GM10248 (cell line): Measurements from ENCODE around the gene DONSON.
"Not testable (repeated sequence)": the region's sequence is repeated elsewhere in the genome, so short reads cannot be mapped to it uniquely, and the experiment has no call there.

Experiments used
- CTCF ChIA-PET: fragments of 300-600 bp; sonication (Branson Sonifier 250); formaldehyde crosslinking; extraction: SDS; loops from one replicate; lab custom pipeline; 2021; ENCODE audit warnings: antibody characterized with exemption; lab: Yijun Ruan, JAX
- POLR2A ChIA-PET: fragments of 350-650 bp; sonication (Branson Sonifier 250); formaldehyde crosslinking; extraction: SDS; loops from one replicate; lab custom pipeline; 2020; ENCODE audit warnings: antibody characterized with exemption; lab: Yijun Ruan, JAX
- DNase-seq: peaks from one replicate; pipeline ENCODE4 v3.0.0; 2012; ENCODE audit errors: extremely low spot score
- TF ChIP-seq, protein P1 (sequence below): IDR thresholded peaks from 2 replicates; pipeline ENCODE4 v1.5.1; 2012; ENCODE audit warnings: mild to moderate bottlenecking, low read depth; ENCODE audit errors: extremely low read depth, missing control alignments, control extremely low read depth

DONSON gene

DNA sequence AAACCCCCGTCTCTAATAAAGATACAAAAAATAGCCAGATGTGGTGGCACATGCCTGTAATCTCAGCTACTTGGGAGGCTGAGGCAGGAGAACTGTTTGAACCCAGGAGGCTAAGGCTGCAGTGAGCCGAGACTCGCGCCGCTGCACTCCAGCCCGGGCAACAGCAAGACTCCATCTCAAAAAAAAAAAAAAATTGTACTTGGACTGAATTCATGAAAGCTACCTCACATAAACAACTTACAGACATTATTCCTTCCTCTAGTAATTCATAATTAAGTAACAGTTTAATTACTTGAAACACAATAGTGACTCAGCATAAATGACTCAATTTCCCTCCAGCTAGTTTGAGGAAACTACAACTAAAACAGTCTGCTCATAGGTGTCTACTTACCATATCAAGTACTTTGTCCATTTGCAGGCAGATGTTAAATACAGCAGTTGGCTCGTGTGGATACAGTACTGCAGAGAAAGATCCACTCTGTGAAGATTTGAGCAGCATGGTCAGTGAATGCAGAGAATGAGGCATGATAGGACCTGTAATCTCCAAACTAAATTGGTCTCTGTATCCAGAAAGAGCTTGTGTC is 9.4 kb downstream of the DONSON start:
- ChIA-PET POLR2A (no interaction called here), CTCF (interaction anchor here (0.7 kb wide), 2 partner anchors 9 to 26 kb away, joined by 3 read pairs; partner anchors contain the start of gene DONSON)
- TF ChIP-seq, protein P1, sequence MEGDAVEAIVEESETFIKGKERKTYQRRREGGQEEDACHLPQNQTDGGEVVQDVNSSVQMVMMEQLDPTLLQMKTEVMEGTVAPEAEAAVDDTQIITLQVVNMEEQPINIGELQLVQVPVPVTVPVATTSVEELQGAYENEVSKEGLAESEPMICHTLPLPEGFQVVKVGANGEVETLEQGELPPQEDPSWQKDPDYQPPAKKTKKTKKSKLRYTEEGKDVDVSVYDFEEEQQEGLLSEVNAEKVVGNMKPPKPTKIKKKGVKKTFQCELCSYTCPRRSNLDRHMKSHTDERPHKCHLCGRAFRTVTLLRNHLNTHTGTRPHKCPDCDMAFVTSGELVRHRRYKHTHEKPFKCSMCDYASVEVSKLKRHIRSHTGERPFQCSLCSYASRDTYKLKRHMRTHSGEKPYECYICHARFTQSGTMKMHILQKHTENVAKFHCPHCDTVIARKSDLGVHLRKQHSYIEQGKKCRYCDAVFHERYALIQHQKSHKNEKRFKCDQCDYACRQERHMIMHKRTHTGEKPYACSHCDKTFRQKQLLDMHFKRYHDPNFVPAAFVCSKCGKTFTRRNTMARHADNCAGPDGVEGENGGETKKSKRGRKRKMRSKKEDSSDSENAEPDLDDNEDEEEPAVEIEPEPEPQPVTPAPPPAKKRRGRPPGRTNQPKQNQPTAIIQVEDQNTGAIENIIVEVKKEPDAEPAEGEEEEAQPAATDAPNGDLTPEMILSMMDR = no peak
- no peak for DNase-seq

DNA sequence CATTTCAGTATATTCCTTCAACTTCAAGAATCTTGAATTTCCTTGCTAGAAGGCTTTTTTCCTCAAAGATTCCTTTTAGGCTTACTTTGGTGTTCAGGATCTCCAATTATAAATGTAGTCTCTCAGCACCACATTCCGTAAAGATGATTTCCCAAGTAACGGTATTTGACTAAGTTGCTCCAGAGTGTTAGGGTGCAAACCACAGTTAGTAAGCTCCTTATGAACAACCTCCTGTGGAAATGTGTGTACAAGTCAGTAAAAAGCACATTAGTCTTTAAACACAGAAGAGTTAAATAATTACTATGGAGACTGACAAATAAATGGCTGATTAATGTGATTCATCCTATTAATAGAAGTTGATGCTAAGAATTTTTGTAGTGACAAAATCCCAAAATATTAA is 10.3 kb downstream of the DONSON start:
- POLR2A ChIA-PET = no interaction called here
- CTCF ChIA-PET = interaction anchor here (0.7 to 1.1 kb wide), 2 partner anchors 13 to 28 kb away, joined by 4 to 8 read pairs; no protein-coding TSS in a partner anchor
- DNase-seq = no peak
- TF ChIP-seq, protein P1 = no peak

DNA sequence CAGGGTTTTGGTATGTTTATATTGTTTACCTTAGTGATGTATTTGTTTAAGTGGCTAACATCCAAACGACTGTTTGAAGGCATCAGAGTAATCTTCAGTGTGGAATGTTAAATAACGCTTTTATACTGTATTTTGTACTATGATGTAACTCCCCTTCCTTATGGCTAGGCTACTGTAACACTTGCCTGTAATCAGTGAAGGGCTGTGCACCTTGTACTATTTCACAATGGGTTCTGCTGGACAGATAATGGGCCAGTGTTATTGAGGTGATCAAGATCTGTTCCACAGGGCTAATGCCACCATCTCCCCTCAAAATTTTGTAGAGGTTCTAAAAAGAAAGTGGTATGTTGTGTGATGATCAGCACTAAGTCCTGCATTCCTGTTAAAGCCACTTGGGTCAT is 11.7 kb downstream of the DONSON start:
- CTCF ChIA-PET, DNase-seq, POLR2A ChIA-PET: not testable (repeated sequence)

DNA sequence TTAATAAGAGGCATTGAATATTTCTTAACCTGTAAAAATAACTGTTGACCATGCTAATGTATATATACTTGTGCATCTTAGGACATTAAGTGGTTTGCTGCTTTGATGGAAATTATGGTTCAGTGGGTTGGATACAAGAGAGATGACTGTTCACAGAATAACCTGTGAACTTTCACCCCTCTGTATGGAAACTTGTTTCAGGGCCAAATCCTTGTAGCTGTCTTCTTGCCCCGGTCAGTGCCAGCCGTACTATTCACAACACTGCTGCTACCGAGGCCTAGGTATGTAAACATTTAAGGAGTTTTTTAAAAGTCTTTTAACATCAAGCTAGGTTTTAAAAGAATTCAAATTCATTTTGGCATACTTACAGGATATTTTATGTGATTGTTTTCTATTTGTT is 16.1 kb downstream of the DONSON start:
- ChIA-PET POLR2A (no interaction called here), CTCF (interaction anchor here (3.4 kb wide), 1 partner anchor 16 kb away, joined by 9 read pairs; no protein-coding TSS in a partner anchor)
- TF ChIP-seq, protein P1 = no peak
- DNase-seq = no peak

DNA sequence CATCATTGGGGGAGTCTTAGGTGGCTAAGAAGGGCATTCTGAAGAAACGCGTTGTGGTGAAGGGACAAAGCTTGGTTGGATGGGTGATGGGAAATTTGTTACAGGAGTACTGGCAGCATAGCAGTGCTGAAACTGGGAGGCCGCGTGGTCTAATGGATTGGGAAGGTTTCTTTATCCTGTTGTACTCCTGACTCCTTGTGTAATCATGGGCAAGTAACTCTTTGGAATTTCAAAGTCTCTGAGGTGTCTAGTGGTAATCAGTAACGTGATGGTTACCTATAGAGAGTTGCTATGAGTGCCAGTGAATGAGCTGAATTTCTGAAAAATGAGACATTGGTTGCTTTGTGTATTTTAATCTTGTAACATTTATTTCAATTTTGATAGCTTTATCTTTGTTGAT is 18.5 kb downstream of the DONSON start:
- TF ChIP-seq, protein P1 = no peak

DNA sequence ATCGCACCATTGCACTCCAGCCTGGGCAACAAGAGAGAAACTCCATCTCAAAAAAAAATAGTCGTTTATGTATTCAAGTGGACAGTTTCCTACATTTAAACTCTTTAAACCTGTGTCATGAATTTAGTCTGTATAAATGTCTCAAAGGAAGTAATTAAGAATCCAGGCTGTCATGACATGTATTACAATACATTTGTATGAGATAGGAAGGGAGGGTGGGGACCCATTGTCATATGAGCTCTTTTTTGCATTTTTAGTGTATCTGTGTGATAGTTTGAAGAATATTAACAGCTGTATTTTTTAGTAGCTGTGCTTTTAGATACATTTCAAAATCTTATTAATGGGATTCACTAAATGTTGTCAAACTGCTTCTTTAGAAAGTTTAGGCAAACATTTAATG is 20.0 kb downstream of the DONSON start:
- DNase-seq = no peak
- CTCF ChIA-PET = interaction anchor here (0.9 to 1.3 kb wide), 2 partner anchors 11 to 24 kb away, joined by 3 to 4 read pairs; no protein-coding TSS in a partner anchor
- POLR2A ChIA-PET = no interaction called here
- TF ChIP-seq, protein P1 = no peak

More for the DNA sequence above, 18.5 kb downstream of the DONSON start:
- no peak for DNase-seq
- CTCF ChIA-PET = interaction anchor here (0.8 to 3.4 kb wide), 6 partner anchors 10 to 36 kb away, joined by 3 to 9 read pairs (median 5); partner anchors contain the start of gene DONSON
- POLR2A ChIA-PET = interaction anchor here (0.5 kb wide), 1 partner anchor 51 kb away, joined by 3 read pairs; no protein-coding TSS in a partner anchor

DNA sequence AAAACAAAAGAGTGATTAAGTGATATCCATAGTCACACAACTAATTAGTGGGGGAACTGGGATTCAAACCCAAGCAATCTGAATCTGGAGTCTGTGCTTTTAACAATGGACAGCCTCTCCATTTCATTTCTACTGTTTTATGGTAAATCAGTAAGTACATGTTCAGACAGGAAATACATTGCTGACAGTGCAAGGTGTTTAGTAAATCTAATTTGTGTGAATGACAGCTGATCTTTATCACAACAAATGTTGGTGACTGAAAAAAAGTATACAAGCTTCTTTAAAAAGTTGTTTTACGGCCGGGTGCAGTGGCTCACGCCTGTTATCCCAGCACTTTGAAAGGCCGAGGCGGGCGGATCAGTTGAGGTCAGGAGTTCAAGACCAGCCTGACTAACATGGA is 20.6 kb downstream of the DONSON start:
- no peak for DNase-seq
- POLR2A ChIA-PET = interaction anchor here (1.4 kb wide), 1 partner anchor 10 kb away, joined by 3 read pairs; no protein-coding TSS in a partner anchor
- CTCF ChIA-PET = interaction anchor here (0.9 to 1.3 kb wide), 2 partner anchors 10 to 23 kb away, joined by 3 to 4 read pairs; no protein-coding TSS in a partner anchor
- TF ChIP-seq, protein P1 = no peak
